H9 (cell line): Measurements from ENCODE around the gene CKM. TPM values are rescaled to one million over a fixed set of nuclear protein-coding genes. Genes with fewer than 3 reads are reported as not detected.

Source experiments
- DNase-seq: peaks from one replicate; pipeline ENCODE4 v3.0.0-alpha.2; 2017
- H2AFZ ChIP-seq: one replicate; pipeline ENCODE4 v1.6.1; 2013; ENCODE audit warnings: mild to moderate bottlenecking, low read length, control low read depth, moderate library complexity
- H2AK5ac ChIP-seq: 2 replicates; pipeline ENCODE4 v1.6.1; 2013; ENCODE audit warnings: low read length, control low read depth, mixed read lengths; ENCODE audit not compliant: insufficient read length
- H2BK120ac ChIP-seq: one replicate; pipeline ENCODE4 v1.6.1; 2013; ENCODE audit warnings: low read depth, mild to moderate bottlenecking, low read length, control low read depth, inconsistent platforms; ENCODE audit not compliant: poor library complexity, severe bottlenecking
- H2BK12ac ChIP-seq: 2 replicates; pipeline ENCODE4 v1.6.1; 2013; ENCODE audit warnings: low read length, control low read depth, mixed read lengths, low read depth; ENCODE audit not compliant: insufficient read length
- H2BK15ac ChIP-seq: 2 replicates; pipeline ENCODE4 v1.6.1; 2013; ENCODE audit warnings: low read depth, low read length, control low read depth
- H2BK20ac ChIP-seq: one replicate; pipeline ENCODE4 v1.6.1; 2013; ENCODE audit warnings: low read depth, mild to moderate bottlenecking, low read length, control low read depth, inconsistent platforms; ENCODE audit not compliant: poor library complexity, severe bottlenecking
- H2BK5ac ChIP-seq: 2 replicates; pipeline ENCODE4 v1.6.1; 2013; ENCODE audit warnings: low read length, control low read depth, mixed read lengths; ENCODE audit not compliant: insufficient read length
- H3K14ac ChIP-seq: 2 replicates; pipeline ENCODE4 v1.6.1; 2013; ENCODE audit warnings: low read length, control low read depth; ENCODE audit not compliant: insufficient read depth
- H3K18ac ChIP-seq: 2 replicates; pipeline ENCODE4 v1.6.1; 2013; ENCODE audit warnings: low read depth, mild to moderate bottlenecking, mixed read lengths, low read length, control low read depth; ENCODE audit not compliant: insufficient read length
- H3K23ac ChIP-seq: 2 replicates; pipeline ENCODE4 v1.6.1; 2013; ENCODE audit warnings: low read length, control low read depth, mixed read lengths, low read depth; ENCODE audit not compliant: insufficient read length
- H3K23me2 ChIP-seq: 2 replicates; pipeline ENCODE4 v1.6.1; 2013; ENCODE audit warnings: low read depth, mild to moderate bottlenecking, mixed read lengths, low read length, control low read depth; ENCODE audit not compliant: insufficient read length, poor library complexity, severe bottlenecking
- H3K27ac ChIP-seq: 2 replicates; pipeline ENCODE4 v1.5.1; 2013; ENCODE audit warnings: low read length, control low read depth, mixed read lengths, low read depth; ENCODE audit not compliant: insufficient read length
- H3K27me3 ChIP-seq: 2 replicates; pipeline ENCODE4 v1.6.1; 2013; ENCODE audit warnings: low read length, control low read depth, inconsistent platforms; ENCODE audit not compliant: insufficient read depth
- H3K4ac ChIP-seq: 2 replicates; pipeline ENCODE4 v1.6.1; 2013; ENCODE audit warnings: low read depth, mild to moderate bottlenecking, control low read depth, inconsistent platforms, low read length, moderate library complexity
- H3K4me1 ChIP-seq: 2 replicates; pipeline ENCODE4 v1.6.1; 2013; ENCODE audit warnings: low read length, control low read depth, inconsistent platforms; ENCODE audit not compliant: insufficient read depth
- H3K4me2 ChIP-seq: 2 replicates; pipeline ENCODE4 v1.6.1; 2013; ENCODE audit warnings: low read length, control low read depth, mixed read lengths; ENCODE audit not compliant: insufficient read length, insufficient read depth
- H3K56ac ChIP-seq: 2 replicates; pipeline ENCODE4 v1.6.1; 2013; ENCODE audit warnings: low read depth, mild to moderate bottlenecking, mixed read lengths, low read length, control low read depth; ENCODE audit not compliant: insufficient read length
- H3K79me1 ChIP-seq: 2 replicates; pipeline ENCODE4 v1.6.1; 2013; ENCODE audit warnings: low read depth, mild to moderate bottlenecking, moderate library complexity, low read length, control low read depth, inconsistent platforms; ENCODE audit not compliant: insufficient read depth, poor library complexity, severe bottlenecking
- H3K79me2 ChIP-seq: 2 replicates; pipeline ENCODE4 v1.6.1; 2013; ENCODE audit warnings: low read length, control low read depth, inconsistent platforms; ENCODE audit not compliant: insufficient read depth
- H3K9ac ChIP-seq: 2 replicates; pipeline ENCODE4 v1.6.1; 2013; ENCODE audit warnings: low read length, control low read depth, mixed read lengths; ENCODE audit not compliant: insufficient read length; ENCODE audit errors: extremely low read depth
- H3K9me3 ChIP-seq: one replicate; pipeline ENCODE4 v1.6.1; 2013; ENCODE audit warnings: low read depth, low read length, inconsistent platforms; ENCODE audit not compliant: control insufficient read depth
- H3T11ph ChIP-seq: one replicate; pipeline ENCODE4 v1.6.1; 2013; ENCODE audit warnings: mild to moderate bottlenecking, low read length, control low read depth, inconsistent platforms
- H4K20me1 ChIP-seq: one replicate; pipeline ENCODE4 v1.6.1; 2013; ENCODE audit not compliant: control insufficient read depth, insufficient read length, insufficient read depth
- H4K5ac ChIP-seq: 2 replicates; pipeline ENCODE4 v1.6.1; 2013; ENCODE audit warnings: low read depth, mild to moderate bottlenecking, mixed read lengths, low read length, control low read depth; ENCODE audit not compliant: insufficient read length
- H4K8ac ChIP-seq: replicated peaks from 2 replicates; pipeline ENCODE4 v1.6.1; 2013; ENCODE audit warnings: low read length, control low read depth, mixed read lengths, low read depth; ENCODE audit not compliant: insufficient read length
- H4K91ac ChIP-seq: 2 replicates; pipeline ENCODE4 v1.6.1; 2013; ENCODE audit warnings: low read depth, mild to moderate bottlenecking, moderate library complexity, mixed read lengths, low read length, control low read depth; ENCODE audit not compliant: insufficient read length
- H3K27ac Mint-ChIP-seq, 3 experiments: 2 replicates in 2 of 3; 3 replicates in 1 of 3; pipeline ENCODE4 v1.8.0; 2020 to 2021; ENCODE audit warnings: mixed read lengths in 3 of 3, mild to moderate bottlenecking in 1 of 3, moderate library complexity in 1 of 3
- H3K27me3 Mint-ChIP-seq: 2 replicates; pipeline ENCODE4 v1.8.0; 2021; ENCODE audit warnings: low read depth, mild to moderate bottlenecking, moderate library complexity, mixed read lengths
- H3K36me3 Mint-ChIP-seq, 3 experiments: 2 replicates in 2 of 3; 3 replicates in 1 of 3; pipeline ENCODE4 v1.8.0; 2020 to 2021; ENCODE audit warnings: low read depth in 3 of 3, mixed read lengths in 3 of 3; ENCODE audit not compliant: insufficient read depth in 1 of 3
- H3K4me1 Mint-ChIP-seq, 2 experiments: 2 replicates each; pipeline ENCODE4 v1.8.0; 2020; ENCODE audit warnings: mixed read lengths in 2 of 2
- H3K4me3 Mint-ChIP-seq, 2 experiments: 2 replicates in 1 of 2; 3 replicates in 1 of 2; pipeline ENCODE4 v1.8.0; 2020 to 2021; ENCODE audit warnings: mild to moderate bottlenecking in 2 of 2, mixed read lengths in 2 of 2, moderate library complexity in 1 of 2
- H3K9me3 Mint-ChIP-seq, 2 experiments: 2 replicates in 1 of 2; 3 replicates in 1 of 2; pipeline ENCODE4 v1.8.0; 2020; ENCODE audit warnings: mild to moderate bottlenecking in 2 of 2, mixed read lengths in 2 of 2, moderate library complexity in 1 of 2
- CTCF ChIP-seq: fragments of 200-600 bp; sonication (generic); conservative IDR thresholded peaks from 3 replicates; pipeline ENCODE4 v1.8.0; 2021; ENCODE audit warnings: antibody characterized with exemption, mild to moderate bottlenecking
- WGBS: extraction: QIAGEN DNeasy Blood & Tissue Kit; methylation state at CpG from one replicate; pipeline ENCODE4 v1.1.7; 2013; ENCODE audit warnings: missing lambda C conversion rate, low lambda C conversion rate, mixed read lengths; ENCODE audit not compliant: insufficient read length; ENCODE audit errors: extremely low coverage; 5-methylcytosine and 5-hydroxymethylcytosine counted together
- total RNA-seq: library from RNA; stranded (reverse); gene quantifications from 2 replicates; pipeline ENCODE4 v1.2.1, GENCODE V29; 2021

Gene CKM
- total RNA-seq, 1 experiment from 2014 or later: not detected

GRCh38 chr19:45354241-45354842, 31.7 kb upstream of the CKM start:
- no peaks in the 10 kb centered on the region; a peak in 2 of 4 replicates for H3K4me1 Mint-ChIP-seq

More at GRCh38 chr19:45354241-45354842, 31.7 kb upstream of the CKM start:
- no peak overlapping the region for H4K91ac ChIP-seq
- H4K8ac ChIP-seq: no peak overlapping the region
- no peak overlapping the region for H3K56ac ChIP-seq
- WGBS: no CpG with 5 or more reads among the region's 11 CpGs
- H3K4me1 ChIP-seq: no peaks in the 10 kb centered on the region
- H2AK5ac ChIP-seq: no peak overlapping the region
- H3K27me3 Mint-ChIP-seq: no peaks in the 10 kb centered on the region; the same call in 1 of the 2 replicates
- no peak overlapping the region for H2BK20ac ChIP-seq
- H3K9me3 ChIP-seq: no peaks in the 10 kb centered on the region
- no peak overlapping the region for H3K4ac ChIP-seq
- H3K18ac ChIP-seq: no peak overlapping the region
- H3K4me3 Mint-ChIP-seq: no peak overlapping the region
- H2BK120ac ChIP-seq: no peak overlapping the region
- H3K4me2 ChIP-seq: no peak overlapping the region
- no peaks in the 10 kb centered on the region for H3K79me2 ChIP-seq
- H3T11ph ChIP-seq: no peak overlapping the region
- H4K20me1 ChIP-seq: no peaks in the 10 kb centered on the region
- H3K9ac ChIP-seq: no peak overlapping the region
- H3K79me1 ChIP-seq: no peaks in the 10 kb centered on the region
- no peak overlapping the region for H2AFZ ChIP-seq
- no peak overlapping the region for H2BK5ac ChIP-seq
- peaks cover 59 to 98% (median 93%) of the 10 kb centered on the region in 3 experiments; a peak in 6 of 7 replicates for H3K36me3 Mint-ChIP-seq
- H2BK12ac ChIP-seq: no peak overlapping the region
- DNase-seq: no peak
- no peaks in the 10 kb centered on the region for H3K23me2 ChIP-seq
- H3K23ac ChIP-seq: no peak overlapping the region
- no peaks in the 10 kb centered on the region for H3K9me3 Mint-ChIP-seq
- no peaks in the 10 kb centered on the region for H3K27me3 ChIP-seq
- TF ChIP-seq CTCF: no peak
- no peak overlapping the region for H3K14ac ChIP-seq
- no peak overlapping the region for H2BK15ac ChIP-seq
- H3K27ac Mint-ChIP-seq: no peak overlapping the region
- H4K5ac ChIP-seq: no peak overlapping the region
- no peak overlapping the region for H3K27ac ChIP-seq
